HG02981 (cell line): ENCODE results near the gene HEG1.

ENCODE experiments used
- ATAC-seq: cut with Tn5 transposase; IDR thresholded peaks from one replicate; pipeline ENCODE4 v1.9.1; 2021; ENCODE audit warnings: mild to moderate bottlenecking, moderate library complexity; ENCODE audit not compliant: unreplicated experiment

HEG1 gene

DNA sequence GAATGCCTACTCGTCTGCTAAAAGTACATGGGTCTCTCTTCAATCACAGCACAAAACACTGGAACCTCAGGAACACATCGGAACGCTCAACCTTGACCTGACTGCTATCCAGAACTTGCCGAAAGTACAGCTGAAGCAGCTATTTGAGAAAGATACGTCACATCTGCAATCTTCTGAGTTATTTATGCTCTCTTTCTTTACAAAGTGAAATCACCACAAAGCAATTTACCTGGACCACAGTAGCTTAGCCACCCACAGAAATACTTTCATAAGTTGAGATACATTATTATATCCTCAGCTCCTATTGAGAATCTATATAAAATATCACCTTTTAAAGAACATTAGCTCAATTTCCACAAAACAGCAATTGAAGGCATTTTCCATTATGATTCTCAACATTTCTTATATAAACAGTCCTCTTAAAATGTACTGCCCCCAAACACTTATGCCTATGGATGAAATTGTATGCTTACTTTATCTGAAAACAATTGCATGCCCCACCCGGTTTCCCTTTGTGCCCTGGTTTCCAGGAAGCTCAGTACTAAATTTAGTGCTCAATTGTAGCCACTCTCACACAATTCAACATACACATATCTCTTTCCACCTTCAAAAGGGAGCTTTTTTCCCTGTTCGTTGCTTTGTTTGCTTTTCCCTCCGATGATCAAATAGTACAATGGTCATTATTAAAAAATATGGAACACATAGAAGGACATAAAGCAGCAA, 31.8 kb downstream of the HEG1 start:
- no peak for ATAC-seq

DNA sequence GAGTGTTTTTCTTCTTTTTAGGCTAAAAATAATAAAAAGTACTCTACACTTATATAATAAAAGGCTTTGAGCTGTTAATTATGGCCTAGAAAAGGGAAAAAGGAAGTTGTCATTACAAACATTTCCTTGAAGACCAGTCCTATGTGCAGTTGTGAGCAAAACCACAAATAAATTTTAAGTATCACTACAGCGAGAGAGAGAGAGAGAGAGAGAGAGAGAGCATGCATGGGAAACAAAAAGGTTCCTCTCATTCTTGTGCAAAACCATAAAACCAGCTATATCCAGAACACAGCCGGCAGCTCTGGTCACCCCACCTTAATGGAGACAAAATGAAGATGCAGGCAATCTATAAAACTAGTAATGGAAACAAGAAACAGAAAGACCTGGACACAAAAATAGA, 33.6 kb downstream of the HEG1 start:
- ATAC-seq: no peak

DNA sequence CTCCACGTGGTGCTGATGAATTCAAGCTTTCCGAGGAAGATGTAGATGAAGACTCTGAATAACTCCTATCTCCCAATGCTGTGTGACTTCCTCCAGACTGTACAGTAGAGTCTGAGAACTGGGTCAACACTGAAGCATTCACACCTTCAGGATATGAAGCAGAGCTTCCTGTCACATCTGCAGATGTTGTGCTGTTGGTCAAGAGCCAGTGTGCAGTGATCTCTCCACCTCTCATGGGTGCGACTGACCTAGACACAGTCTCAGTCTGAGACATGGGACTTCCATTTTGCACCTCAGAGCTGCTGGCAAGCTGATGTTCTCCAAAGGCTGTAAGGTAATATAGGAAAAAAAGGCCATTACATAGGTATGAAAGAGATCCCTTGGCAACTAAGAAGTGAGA, 36.5 kb downstream of the HEG1 start:
- ATAC-seq: no peak

- ATAC-seq: no peak
Observed at GRCh38 chr3:125017406-125017805, 38.4 kb downstream of the HEG1 start.

DNA sequence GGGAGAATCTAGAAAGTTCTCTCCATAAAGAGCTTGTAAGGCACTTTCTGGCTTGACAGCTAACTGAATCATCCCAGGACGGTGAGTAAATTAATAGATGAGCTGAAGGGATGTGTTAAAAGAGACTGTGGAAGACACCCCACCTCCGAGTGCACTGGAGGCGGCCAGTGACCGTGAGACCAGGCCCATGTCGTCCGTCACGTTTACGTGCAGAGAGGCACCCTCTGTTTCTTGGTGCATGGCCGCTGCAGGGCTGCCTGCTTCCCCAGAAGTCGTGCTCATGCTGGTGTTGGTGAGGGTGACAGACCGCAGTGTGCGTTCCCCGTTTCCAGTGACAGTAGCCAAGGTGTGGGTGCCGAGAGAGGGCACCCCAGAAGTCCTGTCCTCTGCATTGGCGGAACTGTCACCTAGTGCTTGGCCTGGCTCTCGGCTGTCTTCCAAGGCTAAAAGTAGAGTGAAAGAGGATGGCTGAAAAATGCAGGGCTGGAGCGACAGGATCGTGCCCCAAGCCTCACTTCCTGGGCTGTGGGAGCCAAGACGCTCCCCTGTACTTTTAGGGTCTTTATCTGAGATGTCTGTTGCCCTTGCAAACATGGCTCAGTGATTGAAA, 41.1 kb downstream of the HEG1 start:
- no peak for ATAC-seq

GRCh38 chr3:125013095-125013494, 42.7 kb downstream of the HEG1 start:
- no peak for ATAC-seq

- no peak for ATAC-seq
Observed at GRCh38 chr3:125011941-125012340, 43.9 kb downstream of the HEG1 start.

DNA sequence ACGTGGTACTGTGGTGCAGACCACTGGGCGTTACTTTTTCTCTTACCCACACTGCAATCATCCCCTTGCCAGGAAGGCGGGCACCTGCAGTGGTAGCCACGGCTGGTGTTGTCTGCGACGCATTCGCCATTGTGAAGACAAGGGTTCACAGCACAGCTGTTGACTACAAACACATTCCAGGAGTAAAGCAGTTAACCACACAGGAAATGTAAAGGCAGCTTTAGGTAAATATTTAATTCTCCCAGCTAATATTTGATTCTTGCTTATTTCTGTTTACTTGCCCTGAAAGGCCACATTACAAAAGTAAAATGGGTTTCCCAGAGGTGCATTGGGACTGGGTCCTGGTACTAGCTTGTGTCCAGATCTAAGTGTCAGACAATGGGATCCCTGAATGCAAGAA, 45.4 kb downstream of the HEG1 start:
- ATAC-seq: no peak

DNA sequence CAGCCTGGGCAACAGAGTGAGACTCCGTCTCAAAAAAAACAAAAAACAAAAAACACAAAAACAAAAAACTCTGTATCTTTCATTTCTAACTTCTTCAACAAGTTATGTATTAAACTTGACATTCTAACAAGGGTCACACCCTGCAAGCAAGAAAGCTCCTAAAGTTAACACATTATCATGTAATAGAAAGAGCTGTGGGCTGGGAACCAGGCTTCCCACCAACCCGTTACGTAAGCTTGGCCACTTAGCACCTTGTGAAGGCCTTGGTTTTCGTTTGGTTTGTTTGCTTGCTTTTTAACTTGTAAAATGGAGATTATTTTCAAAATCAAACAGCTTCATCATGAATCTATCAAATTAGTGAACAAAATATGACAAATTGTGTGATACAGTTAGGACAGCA, 47.0 kb downstream of the HEG1 start:
- no peak for ATAC-seq

DNA sequence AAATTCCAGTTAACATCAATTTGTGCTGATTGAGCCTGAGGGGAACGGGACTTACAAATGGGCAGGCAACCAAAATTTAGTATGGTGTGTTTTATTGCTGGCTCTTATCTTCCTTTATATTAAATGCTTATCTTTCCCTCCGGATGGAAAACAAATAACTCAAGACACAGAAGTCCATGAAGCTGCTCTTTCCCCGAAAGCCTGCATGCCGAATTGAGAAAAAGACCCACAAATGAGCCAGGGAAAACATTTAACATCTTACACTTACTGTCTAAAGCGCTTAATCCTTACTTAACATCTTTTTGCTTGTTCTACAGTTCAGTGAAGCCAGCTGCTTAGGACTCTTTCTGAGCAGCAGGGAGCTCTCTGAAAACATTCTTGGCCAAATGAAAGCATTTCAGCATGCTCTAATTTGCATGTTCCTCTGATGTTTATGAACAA, 49.5 kb downstream of the HEG1 start:
- no peak for ATAC-seq

- ATAC-seq: no peak
Observed at GRCh38 chr3:125005676-125006075, 50.1 kb downstream of the HEG1 start.

GRCh38 chr3:125005222-125005621, 50.6 kb downstream of the HEG1 start:
- ATAC-seq: no peak

- no peak for ATAC-seq
Observed at GRCh38 chr3:125003859-125004595, 51.8 kb downstream of the HEG1 start.

DNA sequence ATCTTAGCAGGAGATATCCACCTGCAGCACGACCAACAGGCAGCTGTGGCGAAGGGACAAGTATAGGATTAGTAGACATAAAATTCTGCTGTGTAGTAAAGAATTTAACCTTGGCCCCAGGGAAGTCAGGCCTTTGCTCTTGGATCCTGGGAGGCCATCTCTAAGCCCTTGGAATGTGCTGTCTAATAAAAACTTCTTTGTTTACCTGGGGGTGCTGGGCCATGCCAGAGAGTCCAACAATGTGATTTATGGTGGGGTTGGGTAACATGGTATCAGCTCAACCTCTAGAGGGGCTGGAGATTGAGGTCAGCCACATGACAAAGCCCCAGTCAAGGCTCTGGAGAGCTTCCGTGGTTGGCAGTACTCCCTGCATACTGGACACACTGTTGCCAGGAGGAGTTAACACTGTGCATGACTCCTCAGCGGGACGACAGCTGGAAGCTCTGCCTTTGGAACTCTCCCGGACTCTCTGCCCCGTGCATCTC, 52.4 kb downstream of the HEG1 start:
- ATAC-seq: no peak

- no peak for ATAC-seq
Observed at GRCh38 chr3:125002414-125003368, 53.1 kb downstream of the HEG1 start.

GRCh38 chr3:125001557-125002413, 54.0 kb downstream of the HEG1 start:
- no peak for ATAC-seq

GRCh38 chr3:125000661-125001060, 55.1 kb downstream of the HEG1 start:
- no peak for ATAC-seq

DNA sequence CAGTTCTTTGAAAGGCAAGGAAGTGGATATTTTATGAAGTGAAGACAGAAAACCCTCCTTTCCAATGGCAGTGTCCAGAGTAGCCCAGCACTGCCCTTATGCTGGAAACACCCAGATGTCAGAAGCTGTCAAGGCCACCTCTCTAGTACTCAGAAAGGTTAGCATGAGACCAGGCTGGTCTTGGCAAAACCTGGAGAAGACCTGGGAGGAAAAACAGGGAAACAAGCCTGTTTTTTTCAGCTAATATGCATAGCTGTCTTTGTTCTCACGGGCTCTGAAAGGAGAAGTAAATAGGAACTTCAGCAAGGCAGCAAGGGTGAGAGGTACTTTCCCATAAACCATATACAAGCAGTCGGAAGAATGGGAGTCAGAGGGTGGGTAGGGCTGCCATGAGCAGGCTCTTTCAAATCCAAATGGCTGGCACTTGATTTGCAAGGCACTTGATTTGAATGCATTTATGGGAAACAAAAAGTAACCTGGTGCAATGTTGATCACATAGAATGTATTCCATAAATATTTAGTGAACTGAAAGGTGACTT, 55.8 kb downstream of the HEG1 start:
- ATAC-seq: no peak

DNA sequence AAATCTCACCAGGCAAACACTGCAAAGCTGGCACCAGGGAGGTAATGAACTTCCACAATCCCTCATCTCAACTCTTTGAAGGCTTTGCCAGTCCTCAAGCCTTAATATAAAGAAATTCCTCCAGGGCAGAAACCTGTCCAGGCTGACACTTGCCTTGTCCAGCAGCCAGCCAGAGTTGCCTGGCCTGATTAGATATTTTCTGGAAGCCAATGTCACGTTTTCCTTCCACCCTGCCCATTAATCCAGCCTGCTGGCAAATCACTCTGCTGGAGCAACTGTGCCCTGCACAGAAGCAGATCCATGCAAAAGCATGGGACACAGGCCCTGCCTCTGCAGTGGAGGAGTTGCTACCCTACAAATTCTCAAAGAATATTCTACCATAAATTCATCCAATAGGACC, 56.5 kb downstream of the HEG1 start:
- no peak for ATAC-seq

GRCh38 chr3:124998247-124998630, 57.6 kb downstream of the HEG1 start:
- ATAC-seq: no peak
